H1 (cell line): Measurements from ENCODE around the gene RAB35.

Experiments used
- JUND ChIP-seq: IDR thresholded peaks from 2 replicates; pipeline ENCODE4 v1.6.1; 2011; ENCODE audit warnings: mild to moderate bottlenecking, improper control_type of control experiment, low read length
- PHF8 ChIP-seq: fragments of 200-600 bp; sonication (generic); conservative IDR thresholded peaks from 2 replicates; pipeline ENCODE4 v1.7.1; 2012; ENCODE audit warnings: low read depth, mild to moderate bottlenecking, inconsistent platforms, low read length, moderate library complexity
- RFX5 ChIP-seq: IDR thresholded peaks from 2 replicates; pipeline ENCODE4 v1.6.1; 2011; ENCODE audit warnings: low read depth, low read length, improper control_type of control experiment, borderline replicate concordance
- SIN3A ChIP-seq, 2 experiments: IDR thresholded peaks in 1 of 2; conservative IDR thresholded peaks in 1 of 2; 2 replicates each; pipeline ENCODE4 v1.6.1; 2011 to 2012; ENCODE audit warnings: low read length in 2 of 2, improper control_type of control experiment in 1 of 2, low read depth in 1 of 2, mild to moderate bottlenecking in 1 of 2
- TF ChIP-seq, protein P1 (sequence below), 3 experiments: IDR thresholded peaks; 1 replicate in 2 of 3; 2 replicates in 1 of 3; pipeline versions ENCODE4 v1.5.1 to v1.6.1; 2011; ENCODE audit warnings: low read length in 3 of 3, mild to moderate bottlenecking in 3 of 3, inconsistent platforms in 2 of 3, low read depth in 1 of 3, moderate library complexity in 1 of 3; ENCODE audit not compliant: insufficient read depth in 1 of 3; ENCODE audit errors: control extremely low read depth in 1 of 3

DNA sequence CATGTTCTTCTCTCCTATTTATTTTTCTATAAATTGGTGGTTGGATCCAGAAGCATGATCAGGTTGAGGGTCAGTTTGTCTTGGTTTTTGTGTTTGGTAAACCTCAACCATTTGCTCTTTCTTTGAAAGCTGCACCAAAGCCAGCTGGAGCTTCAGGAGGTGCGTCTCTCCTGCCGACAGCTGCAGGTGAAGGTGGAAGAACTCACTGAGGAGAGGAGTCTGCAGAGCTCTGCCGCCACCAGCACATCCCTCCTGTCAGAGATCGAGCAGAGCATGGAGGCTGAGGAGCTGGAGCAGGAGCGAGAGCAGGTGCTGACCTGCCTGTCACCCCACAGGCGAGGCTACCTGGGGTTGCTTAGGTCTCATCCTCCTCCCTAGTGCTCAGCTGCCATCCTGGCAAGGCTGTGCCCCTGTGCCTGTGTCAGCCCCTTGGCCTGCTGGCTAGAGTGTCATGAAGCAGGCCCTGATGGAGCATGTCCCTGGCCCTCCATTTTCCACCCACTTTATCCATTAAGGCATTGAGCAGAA, 45.0 kb downstream of the RAB35 start:
- TF ChIP-seq, protein P1, sequence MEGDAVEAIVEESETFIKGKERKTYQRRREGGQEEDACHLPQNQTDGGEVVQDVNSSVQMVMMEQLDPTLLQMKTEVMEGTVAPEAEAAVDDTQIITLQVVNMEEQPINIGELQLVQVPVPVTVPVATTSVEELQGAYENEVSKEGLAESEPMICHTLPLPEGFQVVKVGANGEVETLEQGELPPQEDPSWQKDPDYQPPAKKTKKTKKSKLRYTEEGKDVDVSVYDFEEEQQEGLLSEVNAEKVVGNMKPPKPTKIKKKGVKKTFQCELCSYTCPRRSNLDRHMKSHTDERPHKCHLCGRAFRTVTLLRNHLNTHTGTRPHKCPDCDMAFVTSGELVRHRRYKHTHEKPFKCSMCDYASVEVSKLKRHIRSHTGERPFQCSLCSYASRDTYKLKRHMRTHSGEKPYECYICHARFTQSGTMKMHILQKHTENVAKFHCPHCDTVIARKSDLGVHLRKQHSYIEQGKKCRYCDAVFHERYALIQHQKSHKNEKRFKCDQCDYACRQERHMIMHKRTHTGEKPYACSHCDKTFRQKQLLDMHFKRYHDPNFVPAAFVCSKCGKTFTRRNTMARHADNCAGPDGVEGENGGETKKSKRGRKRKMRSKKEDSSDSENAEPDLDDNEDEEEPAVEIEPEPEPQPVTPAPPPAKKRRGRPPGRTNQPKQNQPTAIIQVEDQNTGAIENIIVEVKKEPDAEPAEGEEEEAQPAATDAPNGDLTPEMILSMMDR (IDR thresholded peaks at IDR 0.05; ENCODE audit: control extremely low read depth in 1 of 3, insufficient read depth in 1 of 3, low read depth in 1 of 3, low read length in 3 of 3) = no peak
- no peak for TF ChIP-seq RFX5
- no peak for TF ChIP-seq JUND
- TF ChIP-seq SIN3A (conservative IDR thresholded peaks at IDR 0.05 in 1 of 2, IDR thresholded peaks at IDR 0.05 in 1 of 2; ENCODE audit: low read depth in 1 of 2, low read length in 2 of 2) = no peak
- no peak for TF ChIP-seq PHF8
